ENCODE data around the gene USP49.

USP49 gene

GRCh38 chr6:41805830-41806774 is 89.1 kb downstream of the USP49 start:
- DNase-seq, result no peak

GRCh38 chr6:41801380-41801779 is 93.8 kb downstream of the USP49 start:
- DNase-seq, result no peak

GRCh38 chr6:41799559-41799911 is 95.6 kb downstream of the USP49 start:
- no peak for DNase-seq

- DNase-seq, result no peak
Measured at GRCh38 chr6:41798901-41799558, 96.1 kb downstream of the USP49 start.

GRCh38 chr6:41796474-41796873 is 98.7 kb downstream of the USP49 start:
- no peak for DNase-seq

- no peak for DNase-seq
Measured at GRCh38 chr6:41791984-41792383, 103.2 kb downstream of the USP49 start.

GRCh38 chr6:41791305-41791704 is 103.9 kb downstream of the USP49 start:
- DNase-seq, result no peak

GRCh38 chr6:41790045-41790444 is 105.1 kb downstream of the USP49 start:
- no peak for DNase-seq

GRCh38 chr6:41789390-41789724 is 105.8 kb downstream of the USP49 start:
- no peak for DNase-seq

- DNase-seq, result peak; percentile 93 to 94
Measured at GRCh38 chr6:41787219-41787917, 107.8 kb downstream of the USP49 start, which contains the start of gene TOMM6. TSS of gene TOMM6 (plus strand) at chr6:41787694. CDS start at chr6:41787698, 4 bp downstream.

- DNase-seq, result peak; percentile 82 to 84
Measured at GRCh38 chr6:41786451-41787218, 108.5 kb downstream of the USP49 start.

- no peak for DNase-seq
Measured at GRCh38 chr6:41785689-41786450, 109.3 kb downstream of the USP49 start.

GRCh38 chr6:41785254-41785653 is 109.9 kb downstream of the USP49 start:
- no peak for DNase-seq

- no peak for DNase-seq
Measured at GRCh38 chr6:41784581-41785171, 110.5 kb downstream of the USP49 start.

- no peak for DNase-seq
Measured at GRCh38 chr6:41783106-41783780, 111.9 kb downstream of the USP49 start.

GRCh38 chr6:41781366-41781730 is 113.8 kb downstream of the USP49 start:
- no peak for DNase-seq

- DNase-seq, result no peak
Measured at GRCh38 chr6:41780551-41781365, 114.4 kb downstream of the USP49 start, which contains the start of gene PRICKLE4. TSS of gene PRICKLE4 (plus strand) at chr6:41780782. CDS start at chr6:41783474, 2,692 bp downstream.

GRCh38 chr6:41779788-41780550 is 115.2 kb downstream of the USP49 start, which contains the start of gene FRS3:
TSS of gene FRS3 (minus strand) at chr6:41779900. CDS start at chr6:41776987, 2,913 bp downstream.
- DNase-seq, result peak; percentile 99

GRCh38 chr6:41779336-41779735 is 115.8 kb downstream of the USP49 start:
- no peak for DNase-seq
